IMR-90 (cell line): Measurements from ENCODE around the gene RAB31. TPM values are rescaled to one million over a fixed set of nuclear protein-coding genes. Genes with fewer than 3 reads are reported as not detected.

ENCODE experiments used
- ATAC-seq: fragments of 200-7000 bp; cut with Tn5 transposase; 2 replicates; pipeline ENCODE4 v1.9.1; 2020; ENCODE audit warnings: low read depth, mild to moderate bottlenecking, moderate library complexity
- BruUV-seq: library from RNA; stranded (reverse); fragments of 400-500 nt; replicated peaks from 2 replicates; lab custom pipeline; 2021; lab: Mats Ljungman, UMichigan
- CTCF ChIA-PET: fragments of 300-600 bp; formaldehyde crosslinking; extraction: SDS; loops from one replicate; lab custom pipeline; 2021; ENCODE audit warnings: antibody characterized with exemption; lab: Yijun Ruan, JAX
- POLR2A ChIA-PET: fragments of 300-600 bp; sonication (Branson Sonifier 250); formaldehyde crosslinking; loops from one replicate; lab custom pipeline; 2022; ENCODE audit warnings: antibody characterized with exemption; ENCODE audit not compliant: unreplicated experiment; lab: Charles Lee
- DNase-seq: peaks from one replicate; pipeline ENCODE4 v3.0.0; 2013
- H2AFZ ChIP-seq: replicated peaks from 2 replicates; pipeline ENCODE3; 2013; ENCODE audit warnings: low read length, mild to moderate bottlenecking; ENCODE audit not compliant: poor library complexity
- H2AK5ac ChIP-seq: 2 replicates; pipeline ENCODE4 v1.6.1; 2013; ENCODE audit warnings: low read depth, low read length, inconsistent platforms
- H2AK9ac ChIP-seq: replicated peaks from 2 replicates; pipeline ENCODE3; 2013; ENCODE audit warnings: mild to moderate bottlenecking, low read depth, low read length, moderate library complexity; ENCODE audit not compliant: poor library complexity
- H2BK120ac ChIP-seq: 2 replicates; pipeline ENCODE4 v1.6.1; 2013; ENCODE audit warnings: low read depth, low read length, inconsistent platforms
- H2BK15ac ChIP-seq: 3 replicates; pipeline ENCODE4 v1.6.1; 2013; ENCODE audit warnings: low read depth, low read length, inconsistent platforms
- H2BK20ac ChIP-seq: 2 replicates; pipeline ENCODE4 v1.6.1; 2013; ENCODE audit warnings: low read depth, mild to moderate bottlenecking, inconsistent platforms, low read length, moderate library complexity
- H2BK5ac ChIP-seq: 2 replicates; pipeline ENCODE4 v1.6.1; 2013; ENCODE audit warnings: mild to moderate bottlenecking, low read depth, low read length, inconsistent platforms; ENCODE audit not compliant: poor library complexity, severe bottlenecking
- H3K14ac ChIP-seq: replicated peaks from 2 replicates; pipeline ENCODE4 v1.6.1; 2013; ENCODE audit warnings: low read depth, low read length, inconsistent platforms
- H3K18ac ChIP-seq: 2 replicates; pipeline ENCODE4 v1.6.1; 2013; ENCODE audit warnings: low read depth, low read length, control low read depth
- H3K23ac ChIP-seq: 2 replicates; pipeline ENCODE4 v1.6.1; 2013; ENCODE audit warnings: low read depth, low read length, inconsistent platforms
- H3K27ac ChIP-seq: 2 replicates; pipeline ENCODE4 v1.5.1; 2013; ENCODE audit warnings: mild to moderate bottlenecking, control low read depth, low read length; ENCODE audit not compliant: insufficient read depth
- H3K27me3 ChIP-seq: 2 replicates; pipeline ENCODE4 v1.6.1; 2013; ENCODE audit warnings: low read length; ENCODE audit not compliant: control insufficient read depth, insufficient read depth
- H3K36me3 ChIP-seq: 2 replicates; pipeline ENCODE4 v1.6.1; 2013; ENCODE audit warnings: low read length, mixed read lengths; ENCODE audit not compliant: control insufficient read depth, insufficient read depth
- H3K4ac ChIP-seq: 2 replicates; pipeline ENCODE4 v1.6.1; 2013; ENCODE audit warnings: low read depth, low read length, inconsistent platforms
- H3K4me1 ChIP-seq: 2 replicates; pipeline ENCODE4 v1.6.1; 2013; ENCODE audit warnings: low read length, mixed read lengths; ENCODE audit not compliant: control insufficient read depth, insufficient read depth
- H3K4me2 ChIP-seq: 2 replicates; pipeline ENCODE4 v1.6.1; 2013; ENCODE audit warnings: low read depth, mild to moderate bottlenecking, control low read depth, low read length, moderate library complexity
- H3K4me3 ChIP-seq: 2 replicates; pipeline ENCODE4 v1.5.1; 2013; ENCODE audit warnings: low read depth, mild to moderate bottlenecking, control low read depth, low read length, moderate library complexity; ENCODE audit not compliant: insufficient read depth
- H3K56ac ChIP-seq: 2 replicates; pipeline ENCODE4 v1.6.1; 2013; ENCODE audit warnings: low read length, inconsistent platforms; ENCODE audit not compliant: insufficient read depth; ENCODE audit errors: extremely low read depth
- H3K79me1 ChIP-seq, 2 experiments: 2 replicates each; pipeline ENCODE4 v1.6.1; 2013; ENCODE audit warnings: low read length in 2 of 2, inconsistent platforms in 1 of 2, low read depth in 1 of 2
- H3K9ac ChIP-seq: 2 replicates; pipeline ENCODE4 v1.6.1; 2013; ENCODE audit warnings: low read depth, low read length, control low read depth
- H3K9me1 ChIP-seq: 2 replicates; pipeline ENCODE4 v1.6.1; 2013; ENCODE audit warnings: low read length, inconsistent platforms; ENCODE audit not compliant: insufficient read depth
- H3K9me3 ChIP-seq: 2 replicates; pipeline ENCODE4 v1.6.1; 2013; ENCODE audit warnings: low read length; ENCODE audit not compliant: control insufficient read depth, insufficient read depth
- H4K20me1 ChIP-seq: 2 replicates; pipeline ENCODE4 v1.6.1; 2013; ENCODE audit warnings: low read length, inconsistent platforms; ENCODE audit not compliant: insufficient read depth
- H4K5ac ChIP-seq: 2 replicates; pipeline ENCODE4 v1.6.1; 2013; ENCODE audit warnings: mild to moderate bottlenecking, low read depth, low read length, control low read depth
- H4K8ac ChIP-seq, 2 experiments: 2 replicates each; pipeline ENCODE4 v1.6.1; 2013; ENCODE audit warnings: low read depth in 2 of 2, low read length in 2 of 2, control low read depth in 1 of 2, inconsistent platforms in 1 of 2
- H4K91ac ChIP-seq: 2 replicates; pipeline ENCODE4 v1.6.1; 2013; ENCODE audit warnings: low read depth, low read length, inconsistent platforms; ENCODE audit not compliant: insufficient read depth
- BHLHE40 ChIP-seq: fragments of 150-350 bp; IDR thresholded peaks from 2 replicates; pipeline ENCODE4 v1.6.1; 2016; ENCODE audit warnings: mild to moderate bottlenecking, low read depth, low read length
- CEBPB ChIP-seq: IDR thresholded peaks from 2 replicates; pipeline ENCODE4 v1.6.1; 2012; ENCODE audit warnings: low read depth, low read length, improper control_type of control experiment
- CHD1 ChIP-seq: IDR thresholded peaks from 2 replicates; pipeline ENCODE4 v1.6.1; 2012; ENCODE audit warnings: low read depth, low read length, improper control_type of control experiment
- FOS ChIP-seq: fragments of 150-350 bp; IDR thresholded peaks from 2 replicates; pipeline ENCODE4 v1.6.1; 2016; ENCODE audit warnings: low read depth, low read length
- MAFK ChIP-seq: IDR thresholded peaks from 2 replicates; pipeline ENCODE4 v1.6.1; 2012; ENCODE audit warnings: low read depth, low read length, improper control_type of control experiment
- MAZ ChIP-seq: IDR thresholded peaks from 2 replicates; pipeline ENCODE4 v1.6.1; 2012; ENCODE audit warnings: low read depth, mild to moderate bottlenecking, low read length, improper control_type of control experiment, moderate library complexity, borderline replicate concordance
- MXI1 ChIP-seq: IDR thresholded peaks from 2 replicates; pipeline ENCODE4 v1.6.1; 2012; ENCODE audit warnings: low read depth, mild to moderate bottlenecking, low read length, moderate library complexity, borderline replicate concordance
- NFE2L2 ChIP-seq: fragments of 150-350 bp; IDR thresholded peaks from 2 replicates; pipeline ENCODE4 v1.6.1; 2016; ENCODE audit warnings: low read depth, mild to moderate bottlenecking, low read length
- POLR2A ChIP-seq: IDR thresholded peaks from 2 replicates; pipeline ENCODE4 v1.6.1; 2012; ENCODE audit warnings: mild to moderate bottlenecking, low read depth, low read length
- RAD21 ChIP-seq: IDR thresholded peaks from 2 replicates; pipeline ENCODE4 v1.6.1; 2012; ENCODE audit warnings: low read length, improper control_type of control experiment
- RCOR1 ChIP-seq: IDR thresholded peaks from 2 replicates; pipeline ENCODE4 v1.6.1; 2012; ENCODE audit warnings: mild to moderate bottlenecking, low read length, improper control_type of control experiment; ENCODE audit not compliant: insufficient replicate concordance
- RFX5 ChIP-seq: IDR thresholded peaks from 2 replicates; pipeline ENCODE4 v1.8.0; 2012; ENCODE audit warnings: low read depth, mild to moderate bottlenecking, low read length, moderate library complexity
- SMC3 ChIP-seq: fragments of 150-350 bp; IDR thresholded peaks from 2 replicates; pipeline ENCODE4 v1.6.1; 2016; ENCODE audit warnings: low read depth, mild to moderate bottlenecking, antibody characterized with exemption, low read length, moderate library complexity
- WGBS, 2 experiments: methylation state at CpG; one replicate each; pipeline versions ENCODE4 v1.1.5 to v1.1.7; 2013; ENCODE audit warnings: missing lambda C conversion rate in 2 of 2; ENCODE audit not compliant: insufficient read length in 1 of 2; ENCODE audit errors: extremely low coverage in 2 of 2; 5-methylcytosine and 5-hydroxymethylcytosine counted together
- dilution Hi-C: fragments of 300-500 bp; cut with HindIII; formaldehyde crosslinking; loops from one replicate; pipeline ENCODE4 v1.14.3; 2018; ENCODE audit warnings: low sequenced_read_pairs; ENCODE audit not compliant: unreplicated experiment
- in situ Hi-C: fragments of 300-500 bp; cut with MboI; formaldehyde crosslinking; loops from 3 replicates; pipeline ENCODE4 v1.14.3; 2019; ENCODE audit warnings: low sequenced_read_pairs, inconsistent platforms, mixed read lengths
- intact Hi-C: fragments of 100-400 bp; cut with micrococcal nuclease; formaldehyde crosslinking; loops from 2 replicates; pipeline ENCODE4 v1.10.0; 2022
- polyA plus RNA-seq, 3 experiments: library from polyadenylated mRNA; depleted of rRNA; stranded (reverse); fragments of >200 nt; gene quantifications; 2 replicates each; pipeline ENCODE4 v1.2.3, GENCODE V29; 2012; ENCODE audit warnings: low replicate concordance in 1 of 3
- total RNA-seq: library from RNA; depleted of rRNA; stranded (reverse); fragments of >200 nt; gene quantifications from 2 replicates; pipeline ENCODE4 v1.2.3, GENCODE V29; 2012
- TF ChIP-seq, protein P1 (sequence below): conservative IDR thresholded peaks from 2 replicates; pipeline ENCODE4 v1.5.1; 2012; ENCODE audit warnings: mild to moderate bottlenecking, low read depth, low read length, improper control_type of control experiment
- TF ChIP-seq, protein P2 (sequence below): fragments of 150-350 bp; IDR thresholded peaks from 2 replicates; pipeline ENCODE4 v1.6.1; 2016; ENCODE audit warnings: low read depth, mild to moderate bottlenecking, low read length, moderate library complexity, borderline replicate concordance
- TF ChIP-seq, protein P3 (sequence below): fragments of 150-350 bp; IDR thresholded peaks from 2 replicates; pipeline ENCODE4 v1.6.1; 2017; ENCODE audit warnings: mild to moderate bottlenecking, antibody characterized with exemption, low read length, low read depth

The RAB31 gene
- total and polyA plus RNA-seq, 2 of the 4 experiments (the other 2 are of a cell fraction) = 13.8 to 26.9 TPM

DNA sequence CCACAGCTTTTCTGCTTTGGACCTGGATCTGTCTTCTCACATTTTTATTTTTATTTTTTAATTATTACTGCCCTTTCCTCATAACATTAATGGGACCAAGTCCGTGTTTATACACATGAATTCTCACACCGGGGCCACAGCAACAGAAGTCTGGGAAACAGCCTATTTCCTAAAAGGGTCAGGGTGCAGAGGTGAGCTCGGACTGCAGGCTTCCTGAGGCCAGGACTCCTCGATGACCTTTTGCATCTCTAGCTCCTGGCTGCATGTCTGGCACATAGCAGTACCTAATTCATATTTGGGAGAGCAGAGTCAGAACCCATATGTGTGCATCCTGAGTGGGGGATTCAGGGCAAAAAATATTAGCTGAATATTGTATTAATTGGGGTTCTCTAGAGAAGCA is 9.6 kb upstream of the RAB31 start:
- Histone ChIP-seq H2BK5ac (no peak overlapping the region), H2AK5ac (no peak overlapping the region), H4K91ac (no peak overlapping the region), H3K14ac (no peak overlapping the region), H2BK20ac (no peak overlapping the region), H2BK120ac (no peak overlapping the region), H3K4ac (no peak overlapping the region), H3K18ac (no peak overlapping the region), H2AK9ac (no peak overlapping the region), H4K5ac (no peak overlapping the region), H4K8ac (no peak overlapping the region), H3K27me3 (no peaks in the 10 kb centered on the region), H3K36me3 (no peaks in the 10 kb centered on the region), H3K9me1 (no peaks in the 10 kb centered on the region), H3K56ac (no peak overlapping the region), H3K9me3 (no peaks in the 10 kb centered on the region), H4K20me1 (no peaks in the 10 kb centered on the region), H3K9ac (no peak overlapping the region), H3K27ac (no peak overlapping the region), H3K4me2 (no peak overlapping the region), H2AFZ (no peak overlapping the region), H3K79me1 (no peaks in the 10 kb centered on the region), H3K4me3 (no peak overlapping the region), H3K4me1 (peaks cover 2% of the 10 kb centered on the region), H2BK15ac (no peak overlapping the region), H3K23ac (no peak overlapping the region)
- BruUV-seq = no TSS peak
- in situ Hi-C loops (no loop called here), intact Hi-C loops (no loop called here), dilution Hi-C loops (no loop called here)
- no peak for TF ChIP-seq MAFK
- TF ChIP-seq MAZ = no peak
- TF ChIP-seq, protein P1, sequence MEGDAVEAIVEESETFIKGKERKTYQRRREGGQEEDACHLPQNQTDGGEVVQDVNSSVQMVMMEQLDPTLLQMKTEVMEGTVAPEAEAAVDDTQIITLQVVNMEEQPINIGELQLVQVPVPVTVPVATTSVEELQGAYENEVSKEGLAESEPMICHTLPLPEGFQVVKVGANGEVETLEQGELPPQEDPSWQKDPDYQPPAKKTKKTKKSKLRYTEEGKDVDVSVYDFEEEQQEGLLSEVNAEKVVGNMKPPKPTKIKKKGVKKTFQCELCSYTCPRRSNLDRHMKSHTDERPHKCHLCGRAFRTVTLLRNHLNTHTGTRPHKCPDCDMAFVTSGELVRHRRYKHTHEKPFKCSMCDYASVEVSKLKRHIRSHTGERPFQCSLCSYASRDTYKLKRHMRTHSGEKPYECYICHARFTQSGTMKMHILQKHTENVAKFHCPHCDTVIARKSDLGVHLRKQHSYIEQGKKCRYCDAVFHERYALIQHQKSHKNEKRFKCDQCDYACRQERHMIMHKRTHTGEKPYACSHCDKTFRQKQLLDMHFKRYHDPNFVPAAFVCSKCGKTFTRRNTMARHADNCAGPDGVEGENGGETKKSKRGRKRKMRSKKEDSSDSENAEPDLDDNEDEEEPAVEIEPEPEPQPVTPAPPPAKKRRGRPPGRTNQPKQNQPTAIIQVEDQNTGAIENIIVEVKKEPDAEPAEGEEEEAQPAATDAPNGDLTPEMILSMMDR = no peak
- TF ChIP-seq BHLHE40 = no peak
- no peak for TF ChIP-seq RAD21
- no peak for TF ChIP-seq RCOR1
- TF ChIP-seq, protein P2, sequence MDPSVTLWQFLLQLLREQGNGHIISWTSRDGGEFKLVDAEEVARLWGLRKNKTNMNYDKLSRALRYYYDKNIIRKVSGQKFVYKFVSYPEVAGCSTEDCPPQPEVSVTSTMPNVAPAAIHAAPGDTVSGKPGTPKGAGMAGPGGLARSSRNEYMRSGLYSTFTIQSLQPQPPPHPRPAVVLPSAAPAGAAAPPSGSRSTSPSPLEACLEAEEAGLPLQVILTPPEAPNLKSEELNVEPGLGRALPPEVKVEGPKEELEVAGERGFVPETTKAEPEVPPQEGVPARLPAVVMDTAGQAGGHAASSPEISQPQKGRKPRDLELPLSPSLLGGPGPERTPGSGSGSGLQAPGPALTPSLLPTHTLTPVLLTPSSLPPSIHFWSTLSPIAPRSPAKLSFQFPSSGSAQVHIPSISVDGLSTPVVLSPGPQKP = no peak
- no peak for TF ChIP-seq NFE2L2
- no peak for TF ChIP-seq CHD1
- TF ChIP-seq, protein P3, sequence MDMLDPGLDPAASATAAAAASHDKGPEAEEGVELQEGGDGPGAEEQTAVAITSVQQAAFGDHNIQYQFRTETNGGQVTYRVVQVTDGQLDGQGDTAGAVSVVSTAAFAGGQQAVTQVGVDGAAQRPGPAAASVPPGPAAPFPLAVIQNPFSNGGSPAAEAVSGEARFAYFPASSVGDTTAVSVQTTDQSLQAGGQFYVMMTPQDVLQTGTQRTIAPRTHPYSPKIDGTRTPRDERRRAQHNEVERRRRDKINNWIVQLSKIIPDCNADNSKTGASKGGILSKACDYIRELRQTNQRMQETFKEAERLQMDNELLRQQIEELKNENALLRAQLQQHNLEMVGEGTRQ = no peak
- no peak for TF ChIP-seq SMC3
- no peak for TF ChIP-seq CEBPB
- TF ChIP-seq FOS = no peak
- no peak for TF ChIP-seq MXI1
- no peak for TF ChIP-seq RFX5
- no peak for TF ChIP-seq POLR2A
- ChIA-PET POLR2A (no interaction called here), CTCF (no interaction called here)
- no CpG with 5 or more reads among the region's 4 CpGs for WGBS, 2 experiments
- DNase-seq (no peak), ATAC-seq (no peak)
